Measurements from ENCODE around the gene MST1.

GRCh38 chr3:49663831-49664230, 25.4 kb downstream of the MST1 start:
- TF ChIP-seq POLR2A (IDR thresholded peaks at IDR 0.05) (no peak), CTCF (IDR thresholded peaks at IDR 0.05) (no peak)

Data from adrenal gland (tissue), 5 donors.